ENCODE measurements around the gene MS4A3. TPM values are rescaled to one million over a fixed set of nuclear protein-coding genes. Genes with fewer than 3 reads are reported as not detected.

MS4A3 gene
- total and polyA plus RNA-seq, 9 of the 15 experiments (the other 6 are each of a cell fraction or from before 2014, with no cell fraction given) = 3.4 to 94.5 (median 58.8) TPM

DNA sequence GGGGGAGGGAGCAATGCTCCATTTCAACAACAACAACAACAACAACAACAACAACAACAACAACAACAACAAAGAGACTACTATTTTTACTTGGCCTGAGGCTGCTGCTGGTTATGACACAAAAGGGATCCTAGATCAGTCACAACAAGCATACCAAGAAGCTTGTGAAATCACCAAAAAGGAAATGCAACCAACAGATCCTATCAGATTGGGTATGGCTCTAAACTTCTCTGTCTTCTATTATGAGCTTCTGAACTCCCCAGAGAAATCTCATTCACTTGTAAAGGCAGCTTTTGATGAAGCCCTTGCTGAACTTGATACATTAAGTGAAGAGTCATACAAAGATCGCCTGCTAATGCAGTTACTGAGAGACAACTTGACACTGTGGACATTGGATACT, 21.5 kb downstream of the MS4A3 start:
- H3K9ac ChIP-seq (ENCODE audit: insufficient read depth in 1 of 2, low read depth in 2 of 2, low read length in 2 of 2) = no peak overlapping the region
- ChIA-PET POLR2A (interaction anchor here (1.2 kb wide), 1 partner anchor 9 kb away, joined by 3 read pairs; no protein-coding TSS in a partner anchor), CTCF (ENCODE audit: low intra/inter-chr PET ratio) (no interaction called here)
- H3K27me3 ChIP-seq (ENCODE audit: control insufficient read depth in 2 of 2, insufficient read depth in 2 of 2, low read length in 2 of 2) = no peaks in the 10 kb centered on the region
- H3K36me3 ChIP-seq (ENCODE audit: control insufficient read depth, insufficient read depth, low read length) = no peaks in the 10 kb centered on the region
- intact Hi-C loops (cut with micrococcal nuclease) (no loop called here), in situ Hi-C loops (cut with MboI) (no loop called here)
- H3K9me3 ChIP-seq (replicated peaks; ENCODE audit: control insufficient read depth, insufficient read depth, low read depth, low read length) = peaks cover 7% of the 10 kb centered on the region
- TF ChIP-seq TRIM24 (IDR thresholded peaks at IDR 0.05) = peak in 1 of 2 experiments; percentile 33; a peak in 1 of 4 replicates
- no peak for TF ChIP-seq IRF2 (CRISPR knock-in tag; IDR thresholded peaks at IDR 0.05)
- no peak overlapping the region for H3K27ac ChIP-seq (ENCODE audit: extremely low read depth, low read depth, low read length)
- H4K20me1 ChIP-seq (replicated peaks; ENCODE audit: control insufficient read depth, insufficient read depth, low read length) = no peaks in the 10 kb centered on the region
- DNase-seq (ENCODE audit: extremely low read depth in 1 of 4, low spot score in 3 of 4) (no peak), ATAC-seq (no peak), FAIRE-seq (no peak)
- no peaks in the 10 kb centered on the region for H3K79me2 ChIP-seq (ENCODE audit: control insufficient read depth, insufficient read depth, low read length)
- no peaks in the 10 kb centered on the region for H3K9me1 ChIP-seq (ENCODE audit: control insufficient read depth, insufficient read depth, low read length)
- no TSS peak for BruUV-seq (replicated peaks)
- 63% methylated on average over 1 of the region's 1 CpG for WGBS (ENCODE audit: insufficient coverage, low coverage, missing lambda C conversion rate)
- no peak overlapping the region for H3K4me2 ChIP-seq (ENCODE audit: insufficient read depth, low read length)
- no peak overlapping the region for H3K4me3 ChIP-seq
- H3K4me1 ChIP-seq (replicated peaks in 1 of 2; ENCODE audit: control insufficient read depth in 2 of 2, insufficient read depth in 2 of 2, low read length in 2 of 2) = peaks cover 0 to 3% of the 10 kb centered on the region in 2 experiments; a peak in 2 of 5 replicates
- peak overlapping the region; percentile 20; the same call in 1 of the 2 replicates for H2AFZ ChIP-seq (ENCODE audit: low read depth, low read length)

DNA sequence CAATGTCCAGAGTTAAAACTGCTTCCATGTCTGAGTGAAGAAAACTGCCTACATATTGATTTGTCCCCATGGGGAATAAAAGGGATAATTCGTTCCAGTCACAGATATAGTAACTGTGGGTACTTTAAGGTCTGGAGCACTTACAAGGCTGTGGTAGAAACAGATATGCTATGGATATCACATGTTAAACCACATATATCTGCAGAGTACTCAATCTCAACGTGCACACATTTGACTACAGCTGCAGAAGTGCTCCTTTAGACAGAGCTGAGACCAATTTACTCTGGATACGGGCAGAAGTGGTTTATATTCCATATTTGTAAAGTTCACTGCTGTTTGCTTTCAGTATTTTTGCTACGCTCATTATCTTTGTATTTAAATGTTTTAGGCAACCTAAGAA, 22.3 kb downstream of the MS4A3 start:
- ChIA-PET POLR2A (no interaction called here), CTCF (ENCODE audit: low intra/inter-chr PET ratio) (no interaction called here)
- intact Hi-C loops (cut with micrococcal nuclease) = no loop called here
- WGBS (ENCODE audit: insufficient coverage, low coverage, missing lambda C conversion rate) = 37% methylated on average over 4 of the region's 4 CpGs
- ATAC-seq (peak; percentile 67), DNase-seq (ENCODE audit: extremely low read depth in 1 of 4, low spot score in 3 of 4) (peak in 2 of 4 experiments; percentile 23 to 24), FAIRE-seq (no peak)
- no peaks in the 10 kb centered on the region for H3K79me2 ChIP-seq (ENCODE audit: control insufficient read depth, insufficient read depth, low read length)
- H3K9me1 ChIP-seq (ENCODE audit: control insufficient read depth, insufficient read depth, low read length) = no peaks in the 10 kb centered on the region
- no peak overlapping the region for H3K4me3 ChIP-seq
- no peaks in the 10 kb centered on the region for H3K27me3 ChIP-seq (ENCODE audit: control insufficient read depth in 2 of 2, insufficient read depth in 2 of 2, low read length in 2 of 2)
- H3K36me3 ChIP-seq (ENCODE audit: control insufficient read depth, insufficient read depth, low read length) = no peaks in the 10 kb centered on the region
- H3K27ac ChIP-seq (ENCODE audit: extremely low read depth, low read depth, low read length) = no peak overlapping the region
- peak overlapping the region; percentile 18; the same call in 1 of the 2 replicates for H2AFZ ChIP-seq (ENCODE audit: low read depth, low read length)
- H4K20me1 ChIP-seq (replicated peaks; ENCODE audit: control insufficient read depth, insufficient read depth, low read length) = no peaks in the 10 kb centered on the region
- H3K4me2 ChIP-seq (ENCODE audit: insufficient read depth, low read length) = no peak overlapping the region
- H3K4me1 ChIP-seq (replicated peaks in 1 of 2; ENCODE audit: control insufficient read depth in 2 of 2, insufficient read depth in 2 of 2, low read length in 2 of 2) = peaks cover 0 to 3% of the 10 kb centered on the region in 2 experiments; a peak in 2 of 5 replicates
- peaks cover 7% of the 10 kb centered on the region for H3K9me3 ChIP-seq (replicated peaks; ENCODE audit: control insufficient read depth, insufficient read depth, low read depth, low read length)
- no TSS peak for BruUV-seq (replicated peaks)
- in situ Hi-C loops (cut with MboI) = no loop called here
- no peak overlapping the region for H3K9ac ChIP-seq (ENCODE audit: insufficient read depth in 1 of 2, low read depth in 2 of 2, low read length in 2 of 2)
- no peak for TF ChIP-seq CBX3 (IDR thresholded peaks at IDR 0.05; ENCODE audit: borderline replicate concordance in 1 of 2, low read length in 2 of 2)
- TF ChIP-seq PHB (CRISPR knock-in tag; IDR thresholded peaks at IDR 0.05) = no peak
- TF ChIP-seq JUND (IDR thresholded peaks at IDR 0.05; ENCODE audit: borderline replicate concordance, low read depth, low read length) = no peak
- no peak for TF ChIP-seq JUND (tag; IDR thresholded peaks at IDR 0.05; ENCODE audit: borderline replicate concordance, low read depth, low read length)
- TF ChIP-seq ZNF12 (CRISPR knock-in tag; IDR thresholded peaks at IDR 0.05) = no peak
- no peak for TF ChIP-seq E2F1 (CRISPR knock-in tag; IDR thresholded peaks at IDR 0.05)
- no peak for TF ChIP-seq NONO (IDR thresholded peaks at IDR 0.05; ENCODE audit: low read depth in 2 of 2, low read length in 1 of 2)
- TF ChIP-seq HOMEZ (CRISPR knock-in tag; IDR thresholded peaks at IDR 0.05) = no peak
- no peak for TF ChIP-seq HDAC3 (IDR thresholded peaks at IDR 0.05; ENCODE audit: borderline replicate concordance, partially characterized antibody)
- no peak for TF ChIP-seq TRIM28 (IDR thresholded peaks at IDR 0.05)
- TF ChIP-seq ZNF184 (CRISPR knock-in tag; IDR thresholded peaks at IDR 0.05) = no peak
- TF ChIP-seq ZNF197 (CRISPR knock-in tag; IDR thresholded peaks at IDR 0.05; ENCODE audit: low read depth) = no peak
- no peak for TF ChIP-seq POLR2G (IDR thresholded peaks at IDR 0.05; ENCODE audit: low read depth, low read length)

Data from K562 (cell line).